H1 (cell line): ENCODE results near the gene KRT78. TPM values are rescaled to one million over a fixed set of nuclear protein-coding genes. Genes with fewer than 3 reads are reported as not detected.

ENCODE experiments used
- FOSL1 ChIP-seq: IDR thresholded peaks from 2 replicates; pipeline ENCODE4 v1.6.1; 2011; ENCODE audit warnings: mild to moderate bottlenecking, low read depth, low read length, moderate library complexity; ENCODE audit not compliant: insufficient read depth
- USF2 ChIP-seq: IDR thresholded peaks from 2 replicates; pipeline ENCODE4 v1.6.1; 2011; ENCODE audit warnings: low read length, improper control_type of control experiment
- polyA plus RNA-seq, 7 experiments: library from polyadenylated mRNA; depleted of rRNA in 3 of 7; stranded (reverse) in 5 of 7; unstranded in 2 of 7; fragments of >200 nt in 5 of 7; fragments of 200-250 nt in 2 of 7; gene quantifications; 1 replicate in 5 of 7; 2 replicates in 1 of 7; 4 replicates in 1 of 7; pipeline versions ENCODE4 v1.2.1 to v1.2.3, GENCODE V29; 2011 to 2013; ENCODE audit warnings: missing spikeins in 2 of 7, mixed read lengths in 2 of 7
- total RNA-seq: library from RNA; stranded (reverse); fragmentation: NEBNext Ultra II Directional; extraction: Animal tissue kit (Norgen Biotek cat#: 25700); gene quantifications from 2 replicates; pipeline ENCODE4 v1.2.1, GENCODE V29; 2021

Gene KRT78
- total and polyA plus RNA-seq, 2 of the 8 experiments (the other 6 are each of a cell fraction or from before 2014, with no cell fraction given): not detected

DNA sequence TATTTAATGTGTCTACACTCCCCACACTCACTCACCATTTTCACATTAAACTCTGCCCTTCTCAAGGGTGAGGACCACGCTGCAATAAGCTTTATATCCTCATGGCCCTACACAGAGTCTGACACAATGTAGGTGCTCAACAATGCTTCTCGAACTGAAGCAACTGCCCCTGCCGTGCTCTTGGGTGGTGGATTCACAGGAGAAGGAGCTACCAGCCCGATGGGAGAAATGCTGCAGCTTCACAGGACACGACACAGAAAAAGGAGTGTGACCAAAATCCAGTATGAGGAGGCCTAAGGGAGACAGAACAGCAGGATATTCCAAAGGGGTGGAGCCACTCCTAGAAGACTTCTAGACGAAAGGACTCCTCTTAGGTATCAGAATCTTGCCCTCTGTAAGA is 46.4 kb downstream of the KRT78 start (continued):
- no peak for TF ChIP-seq USF2
- no peak for TF ChIP-seq FOSL1
